T1000 (cell line): ENCODE results near the gene DNAH6.
A peak's percentile ranks its signal among the peaks of the same experiment; 100 is the strongest.
"Not testable (repeated sequence)": the region's sequence is repeated elsewhere in the genome, so short reads cannot be mapped to it uniquely, and the experiment has no call there.

ENCODE experiments used
- DNase-seq: peaks from one replicate; lab custom pipeline; 2025; ENCODE audit warnings: mixed read lengths; lab: John Stamatoyannopoulos, UW

The DNAH6 gene

GRCh38 chr2:84841577-84841976 lies 325.3 kb downstream of the DNAH6 start:
- no peak for DNase-seq

GRCh38 chr2:84844141-84844540 lies 327.8 kb downstream of the DNAH6 start:
- DNase-seq = no peak

- DNase-seq = no peak
These were observed 329.9 kb downstream of the DNAH6 start for GRCh38 chr2:84846041-84846663.

GRCh38 chr2:84846741-84847142 lies 330.4 kb downstream of the DNAH6 start:
- DNase-seq = no peak

- DNase-seq = no peak
These were observed 331.2 kb downstream of the DNAH6 start for GRCh38 chr2:84847326-84848050.

- DNase-seq = peak; percentile 56
These were observed 333.1 kb downstream of the DNAH6 start for GRCh38 chr2:84849271-84849952.

GRCh38 chr2:84850471-84850870 lies 334.2 kb downstream of the DNAH6 start:
- no peak for DNase-seq

GRCh38 chr2:84851876-84852275 lies 335.6 kb downstream of the DNAH6 start:
- no peak for DNase-seq

- no peak for DNase-seq
These were observed 338.6 kb downstream of the DNAH6 start for GRCh38 chr2:84854850-84855249.

- no peak for DNase-seq
These were observed 339.4 kb downstream of the DNAH6 start for GRCh38 chr2:84855731-84856130.

GRCh38 chr2:84856787-84857186 lies 340.5 kb downstream of the DNAH6 start:
- DNase-seq = no peak

- no peak for DNase-seq
These were observed 341.3 kb downstream of the DNAH6 start for GRCh38 chr2:84857566-84857965.

- no peak for DNase-seq
These were observed 341.8 kb downstream of the DNAH6 start for GRCh38 chr2:84858123-84858522.

- DNase-seq = no peak
These were observed 342.6 kb downstream of the DNAH6 start for GRCh38 chr2:84858937-84859336.

GRCh38 chr2:84861539-84861938 lies 345.2 kb downstream of the DNAH6 start:
- DNase-seq = no peak

- no peak for DNase-seq
These were observed 345.7 kb downstream of the DNAH6 start for GRCh38 chr2:84862006-84862405.

GRCh38 chr2:84865181-84865783 lies 349.0 kb downstream of the DNAH6 start:
- no peak for DNase-seq

GRCh38 chr2:84866122-84866521 lies 349.8 kb downstream of the DNAH6 start:
- no peak for DNase-seq

- not testable (repeated sequence) for DNase-seq
These were observed 352.0 kb downstream of the DNAH6 start for GRCh38 chr2:84868327-84868726.
